Epithelial cell of esophagus (primary cell): ENCODE data around the gene PSMB4.
A peak's percentile ranks its signal among the peaks of the same experiment; 100 is the strongest.

Experiments
- DNase-seq: peaks from one replicate; pipeline ENCODE4 v3.0.0; 2010; ENCODE audit warnings: low read depth
- H3K4me3 ChIP-seq: 2 replicates; pipeline ENCODE4 v1.5.1; 2011; ENCODE audit warnings: mild to moderate bottlenecking, low read length, control low read depth
- CTCF ChIP-seq: IDR thresholded peaks from 2 replicates; pipeline ENCODE4 v1.5.1; 2011; ENCODE audit warnings: low read depth, mild to moderate bottlenecking, low read length, control low read depth, inconsistent platforms; ENCODE audit not compliant: insufficient read depth; ENCODE audit errors: missing control alignments

PSMB4 gene

GRCh38 chr1:151406176-151406575 lies 6.8 kb downstream of the PSMB4 start:
- no peak for TF ChIP-seq CTCF
- H3K4me3 ChIP-seq: no peak overlapping the region

DNA sequence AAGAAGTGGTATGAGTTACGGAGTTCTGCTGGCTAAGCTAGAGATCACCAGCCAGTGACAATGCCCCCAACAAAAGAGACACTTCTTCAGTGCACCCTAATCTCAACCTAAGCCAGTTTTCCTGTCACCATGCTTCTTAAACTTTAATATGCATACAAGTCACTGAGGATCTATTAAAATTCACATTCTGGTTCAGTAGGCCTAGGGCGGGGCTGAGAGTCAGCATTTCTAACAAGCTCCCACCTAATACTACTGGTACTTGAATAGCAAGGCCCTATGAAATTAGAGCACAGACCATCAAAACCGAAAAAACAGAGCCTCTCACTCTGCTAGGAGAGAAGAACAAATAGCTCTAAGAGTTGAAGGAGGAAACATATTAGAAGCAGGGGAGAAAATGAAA lies 7.9 kb downstream of the PSMB4 start:
- H3K4me3 ChIP-seq: no peak overlapping the region
- no peak for TF ChIP-seq CTCF
- DNase-seq: no peak

More at GRCh38 chr1:151406176-151406575, 6.8 kb downstream of the PSMB4 start:
- no peak for DNase-seq

DNA sequence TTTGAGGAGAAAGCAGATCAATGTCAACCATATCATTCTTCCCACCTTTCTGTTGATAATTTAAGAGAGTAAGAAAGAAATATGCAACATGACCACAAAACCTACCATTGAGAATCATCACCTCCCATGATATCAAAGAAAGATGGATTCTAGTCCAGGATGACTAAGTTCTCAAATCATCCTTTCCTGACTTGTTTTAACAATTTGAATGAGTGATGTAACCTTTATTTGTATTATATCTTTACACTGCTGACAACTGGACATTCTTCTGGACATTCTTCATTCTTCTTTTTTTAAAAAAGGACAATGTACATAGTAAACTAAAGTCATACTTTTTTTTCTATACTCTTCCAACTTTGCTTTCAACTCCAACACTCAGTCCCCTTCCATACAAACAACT lies 9.5 kb downstream of the PSMB4 start:
- peak; percentile 19 for DNase-seq
- TF ChIP-seq CTCF: no peak
- H3K4me3 ChIP-seq: no peak overlapping the region

DNA sequence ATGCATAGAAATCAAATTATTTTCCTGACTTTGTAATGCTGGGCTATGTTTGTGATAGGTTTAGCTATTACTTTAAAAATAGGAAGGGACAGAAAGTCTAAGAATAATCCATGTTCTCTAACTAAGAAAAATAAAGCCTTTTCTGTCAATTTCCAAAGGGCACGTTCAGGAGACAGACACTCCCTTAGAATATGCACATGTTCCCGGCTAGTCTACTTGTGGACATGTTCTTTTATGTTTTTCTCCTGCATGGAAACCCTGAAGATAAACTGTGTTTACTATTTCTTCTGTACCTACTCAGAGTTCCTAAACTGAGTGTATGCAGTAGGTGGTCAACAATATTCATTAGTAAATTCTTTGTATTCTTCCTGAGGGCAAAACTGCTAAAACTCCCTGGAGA lies 12.5 kb downstream of the PSMB4 start:
- TF ChIP-seq CTCF: no peak

DNA sequence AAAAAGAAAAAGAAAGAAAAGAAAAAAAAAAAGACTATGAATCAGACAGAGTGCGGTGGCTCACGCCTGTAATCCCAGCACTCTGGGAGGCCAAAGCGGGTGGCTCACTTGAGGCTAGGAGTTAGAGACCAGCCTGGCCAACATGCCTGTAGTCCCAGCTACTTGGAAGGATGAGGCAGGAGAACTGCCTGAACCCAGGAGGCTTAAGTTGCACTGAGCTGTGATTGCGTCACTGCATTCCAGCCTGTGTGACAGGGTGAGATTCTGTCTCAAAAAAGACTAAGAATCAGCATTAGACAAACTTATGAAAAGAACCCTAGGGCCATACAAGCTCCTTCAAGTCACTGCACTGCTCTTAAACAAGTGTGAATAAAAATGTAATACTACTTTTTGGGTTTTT lies 16.9 kb downstream of the PSMB4 start:
- H3K4me3 ChIP-seq: no peak overlapping the region
- DNase-seq: peak; percentile 91
- no peak for TF ChIP-seq CTCF

More for the DNA sequence above, 12.5 kb downstream of the PSMB4 start:
- DNase-seq: no peak
- H3K4me3 ChIP-seq: no peak overlapping the region

GRCh38 chr1:151418081-151418480 lies 18.7 kb downstream of the PSMB4 start:
- DNase-seq: no peak
- H3K4me3 ChIP-seq: no peak overlapping the region
- no peak for TF ChIP-seq CTCF

GRCh38 chr1:151419819-151420218 lies 20.4 kb downstream of the PSMB4 start:
- no peak for TF ChIP-seq CTCF
- DNase-seq: no peak
- H3K4me3 ChIP-seq: no peak overlapping the region
